HepG2 (cell line): ENCODE results near the gene CCDC106. TPM values are rescaled to one million over a fixed set of nuclear protein-coding genes. Genes with fewer than 3 reads are reported as not detected.

Experiments
- BORCS8-MEF2B ChIP-seq: sonication (generic); formaldehyde crosslinking; IDR thresholded peaks from 2 replicates; pipeline ENCODE4 v1.8.0; 2022; ENCODE audit warnings: mild to moderate bottlenecking, missing genetic modification reagents
- DRAP1 ChIP-seq: IDR thresholded peaks from 2 replicates; pipeline ENCODE4 v1.6.1; 2016; ENCODE audit warnings: missing genetic modification reagents, missing compliant biosample characterization
- HOXA7 ChIP-seq: sonication (generic); formaldehyde crosslinking; IDR thresholded peaks from 2 replicates; pipeline ENCODE4 v1.8.1; 2022; ENCODE audit warnings: mild to moderate bottlenecking, missing genetic modification reagents, moderate library complexity
- IRF1 ChIP-seq: sonication (generic); formaldehyde crosslinking; IDR thresholded peaks from 2 replicates; pipeline ENCODE4 v1.4.0; 2020; ENCODE audit warnings: low read depth, mild to moderate bottlenecking, missing genetic modification reagents
- KDM5A ChIP-seq: fragments of 200-600 bp; sonication (generic); IDR thresholded peaks from 2 replicates; pipeline ENCODE4 v1.7.0; 2018; ENCODE audit warnings: antibody characterized with exemption, mild to moderate bottlenecking, low read length, borderline replicate concordance
- KMT2A ChIP-seq: sonication (generic); formaldehyde crosslinking; IDR thresholded peaks from 2 replicates; pipeline ENCODE4 v1.4.0; 2020; ENCODE audit warnings: missing genetic modification reagents
- NKX3-1 ChIP-seq: sonication (generic); formaldehyde crosslinking; IDR thresholded peaks from 2 replicates; pipeline ENCODE4 v1.5.0; 2020; ENCODE audit warnings: missing genetic modification reagents
- NRL ChIP-seq: sonication (generic); formaldehyde crosslinking; IDR thresholded peaks from 2 replicates; pipeline ENCODE4 v1.5.0; 2020; ENCODE audit warnings: missing genetic modification reagents, mild to moderate bottlenecking, moderate library complexity, borderline replicate concordance
- U2AF2 ChIP-seq: fragments of 200-400 bp; formaldehyde crosslinking; IDR thresholded peaks from 2 replicates; pipeline ENCODE4 v1.6.1; 2017; ENCODE audit warnings: low read depth, mild to moderate bottlenecking, low read length
- ZBTB42 ChIP-seq: sonication (generic); formaldehyde crosslinking; IDR thresholded peaks from 2 replicates; pipeline ENCODE4 v1.5.0; 2020; ENCODE audit warnings: mild to moderate bottlenecking, missing genetic modification reagents
- ZBTB44 ChIP-seq: sonication (generic); formaldehyde crosslinking; IDR thresholded peaks from 2 replicates; pipeline ENCODE4 v1.4.0; 2020; ENCODE audit warnings: missing genetic modification reagents
- ZC3H4 ChIP-seq: sonication (generic); formaldehyde crosslinking; IDR thresholded peaks from 2 replicates; pipeline ENCODE4 v1.4.0; 2020; ENCODE audit warnings: missing genetic modification reagents, borderline replicate concordance
- ZNF407 ChIP-seq: sonication (generic); formaldehyde crosslinking; IDR thresholded peaks from one replicate; pipeline ENCODE4 v1.5.1; 2020; ENCODE audit warnings: mild to moderate bottlenecking, missing genetic modification reagents; ENCODE audit errors: not compliant biosample characterization
- ZNF563 ChIP-seq: sonication (generic); formaldehyde crosslinking; IDR thresholded peaks from 2 replicates; pipeline ENCODE4 v1.8.0; 2022; ENCODE audit warnings: mild to moderate bottlenecking, moderate library complexity, missing genetic modification reagents
- ZNF746 ChIP-seq: sonication (generic); formaldehyde crosslinking; IDR thresholded peaks from 2 replicates; pipeline ENCODE4 v1.8.0; 2022; ENCODE audit warnings: mild to moderate bottlenecking, missing genetic modification reagents
- polyA plus RNA-seq, 8 experiments: library from polyadenylated mRNA; depleted of rRNA in 3 of 8; stranded (reverse) in 7 of 8; unstranded in 1 of 8; fragments of >200 nt; fragmentation: Illumina TruSeq in 4 of 8; extraction: Trizol in 4 of 8; gene quantifications; 2 replicates each; pipeline versions ENCODE4 v1.2.1 to v1.2.3, GENCODE V29; 2011 to 2016; ENCODE audit warnings: low read depth in 4 of 8, missing spikeins in 1 of 8, mixed read lengths in 1 of 8; ENCODE audit not compliant: insufficient read depth in 1 of 8
- total RNA-seq, 5 experiments: library from RNA; depleted of rRNA; stranded (reverse); fragments of >200 nt; fragmentation: Illumina TruSeq; extraction: Trizol; gene quantifications; 2 replicates each; pipeline ENCODE4 v1.2.3, GENCODE V29; 2016; ENCODE audit warnings: low read depth in 1 of 5

Gene CCDC106
- total and polyA plus RNA-seq, 2 of the 13 experiments (the other 11 are each of a cell fraction or from before 2014, with no cell fraction given) = 4.7 to 8.8 TPM

GRCh38 chr19:55643003-55643886, 4.8 kb upstream of the CCDC106 start, which contains the start of gene ZNF581 (continued):
- peak; percentile 53; the same call in 1 of the 2 replicates for TF ChIP-seq ZNF746 (CRISPR knock-in tag)
- no peak for TF ChIP-seq ZNF407 (CRISPR knock-in tag)
- peak; percentile 23; the same call in 1 of the 2 replicates for TF ChIP-seq BORCS8-MEF2B (CRISPR knock-in tag)
- no peak for TF ChIP-seq IRF1
- TF ChIP-seq ZBTB44 (CRISPR knock-in tag) = 0 out of 2 replicates have a peak, but pooled peaks have one; percentile 25
- TF ChIP-seq ZBTB42 (CRISPR knock-in tag) = no peak
- peak; percentile 99 for TF ChIP-seq KDM5A
- 0 out of 2 replicates have a peak, but pooled peaks have one; percentile 14 for TF ChIP-seq NRL (CRISPR knock-in tag)
- TF ChIP-seq U2AF2 = 0 out of 2 replicates have a peak, but pooled peaks have one; percentile 45
- no peak for TF ChIP-seq HOXA7
- TF ChIP-seq NKX3-1 = 0 out of 2 replicates have a peak, but pooled peaks have one; percentile 38
- TF ChIP-seq ZNF563 = peak; percentile 67; the same call in 1 of the 2 replicates
- no peak for TF ChIP-seq ZC3H4 (CRISPR knock-in tag)
- no peak for TF ChIP-seq DRAP1 (CRISPR knock-in tag)
- 0 out of 2 replicates have a peak, but pooled peaks have one; percentile 61 for TF ChIP-seq KMT2A (CRISPR knock-in tag)
